Keratinocyte (primary cell): Measurements from ENCODE around the gene KIF2C. TPM values are rescaled to one million over a fixed set of nuclear protein-coding genes. Genes with fewer than 3 reads are reported as not detected.
A peak's percentile ranks its signal among the peaks of the same experiment; 100 is the strongest.
"Not testable (repeated sequence)": the region's sequence is repeated elsewhere in the genome, so short reads cannot be mapped to it uniquely, and the experiment has no call there.

ENCODE experiments used
- DNase-seq: peaks from one replicate; pipeline ENCODE4 v3.0.0-alpha.2; 2011; ENCODE audit warnings: low read depth, missing footprints, low spot score
- FAIRE-seq: peaks from 2 replicates; lab custom pipeline; 2011; peaks lifted over from hg19 to GRCh38; lab: Jason Lieb, UNC
- H2AFZ ChIP-seq: 2 replicates; pipeline ENCODE4 v1.6.0; 2012; ENCODE audit warnings: low read length, control low read depth, inconsistent platforms; ENCODE audit not compliant: control insufficient read depth
- H3K27ac ChIP-seq: 2 replicates; pipeline ENCODE4 v1.5.1; 2011; ENCODE audit warnings: low read length; ENCODE audit not compliant: control insufficient read depth, insufficient read depth
- H3K27me3 ChIP-seq: 3 replicates; pipeline ENCODE4 v1.6.0; 2011; ENCODE audit warnings: low read length; ENCODE audit not compliant: control insufficient read depth, insufficient read depth; ENCODE audit errors: extremely low read depth
- H3K36me3 ChIP-seq, 2 experiments: 2 replicates in 1 of 2; 3 replicates in 1 of 2; pipeline ENCODE4 v1.5.1; 2011; ENCODE audit warnings: low read length in 2 of 2, mild to moderate bottlenecking in 1 of 2; ENCODE audit not compliant: control insufficient read depth in 2 of 2, insufficient read depth in 2 of 2; ENCODE audit errors: extremely low read depth in 1 of 2
- H3K4me1 ChIP-seq: 3 replicates; pipeline ENCODE4 v1.5.1; 2011; ENCODE audit warnings: low read length; ENCODE audit not compliant: control insufficient read depth, insufficient read depth; ENCODE audit errors: extremely low read depth
- H3K4me2 ChIP-seq: 3 replicates; pipeline ENCODE4 v1.6.0; 2011; ENCODE audit warnings: low read depth, low read length; ENCODE audit not compliant: control insufficient read depth, insufficient read depth; ENCODE audit errors: extremely low read depth
- H3K4me3 ChIP-seq, 3 experiments: fragments of 200-600 bp in 1 of 3; sonication (generic) in 1 of 3; 2 replicates in 2 of 3; 3 replicates in 1 of 3; pipeline ENCODE4 v1.5.1; 2011 to 2016; ENCODE audit warnings: low read length in 3 of 3, mild to moderate bottlenecking in 3 of 3, control low read depth in 2 of 3, inconsistent platforms in 1 of 3, low read depth in 1 of 3, mixed read lengths in 1 of 3, mixed run types in 1 of 3, moderate library complexity in 1 of 3; ENCODE audit not compliant: control insufficient read depth in 2 of 3, insufficient read depth in 2 of 3; ENCODE audit errors: extremely low read depth in 1 of 3
- H3K79me2 ChIP-seq: 2 replicates; pipeline ENCODE4 v1.6.0; 2012; ENCODE audit warnings: low read length; ENCODE audit not compliant: control insufficient read depth, insufficient read depth
- H3K9ac ChIP-seq: 3 replicates; pipeline ENCODE4 v1.6.0; 2011; ENCODE audit warnings: low read length; ENCODE audit not compliant: control insufficient read depth, insufficient read depth; ENCODE audit errors: extremely low read depth
- H3K9me1 ChIP-seq: 3 replicates; pipeline ENCODE4 v1.6.0; 2011; ENCODE audit warnings: low read length; ENCODE audit not compliant: control insufficient read depth, insufficient read depth; ENCODE audit errors: extremely low read depth
- H3K9me3 ChIP-seq: 2 replicates; pipeline ENCODE4 v1.5.1; 2012; ENCODE audit warnings: low read depth, low read length; ENCODE audit not compliant: control insufficient read depth
- H4K20me1 ChIP-seq: 3 replicates; pipeline ENCODE4 v1.6.0; 2011; ENCODE audit warnings: low read length; ENCODE audit not compliant: control insufficient read depth, insufficient read depth; ENCODE audit errors: extremely low read depth
- CTCF ChIP-seq, 3 experiments: IDR thresholded peaks in 1 of 3; conservative IDR thresholded peaks in 1 of 3; optimal IDR thresholded peaks in 1 of 3; 2 replicates in 2 of 3; 3 replicates in 1 of 3; pipeline versions ENCODE3 to v1.5.1; 2011; ENCODE audit warnings: low read length in 3 of 3, mild to moderate bottlenecking in 3 of 3, moderate library complexity in 2 of 3, control low read depth in 1 of 3, inconsistent platforms in 1 of 3; ENCODE audit not compliant: insufficient read depth in 2 of 3; ENCODE audit errors: extremely low read depth in 1 of 3
- EZH2 ChIP-seq: IDR thresholded peaks from one replicate; pipeline ENCODE4 v1.6.1; 2012; ENCODE audit warnings: inconsistent platforms, mild to moderate bottlenecking, low read length, moderate library complexity
- dilution Hi-C: fragments of 300-500 bp; cut with MboI; formaldehyde crosslinking; loops from one replicate; pipeline ENCODE4 v1.7.0; 2020; ENCODE audit warnings: low sequenced_read_pairs; ENCODE audit not compliant: extremely low pct_ligation_motif_present
- polyA plus RNA-seq, 5 experiments: library from polyadenylated mRNA; depleted of rRNA in 3 of 5; stranded (reverse) in 3 of 5; stranded (forward) in 1 of 5; unstranded in 1 of 5; fragments of >200 nt; gene quantifications; 1 replicate in 1 of 5; 2 replicates in 3 of 5; 3 replicates in 1 of 5; pipeline versions ENCODE4 v1.2.1 to v1.2.3, GENCODE V29; 2011 to 2012; ENCODE audit warnings: missing spikeins in 2 of 5, low read depth in 1 of 5, low replicate concordance in 1 of 5

Gene KIF2C
- polyA plus RNA-seq, 1 donor (not counting 4 experiments of a cell fraction or from before 2014, with no cell fraction given) = 16.3 TPM

- no peaks in the 10 kb centered on the region for H3K36me3 ChIP-seq
- H3K4me1 ChIP-seq = peaks cover 8% of the 10 kb centered on the region
- dilution Hi-C loops = no loop called here
- no peak for FAIRE-seq
- TF ChIP-seq CTCF (optimal IDR thresholded peaks at IDR 0.05 in 1 of 3, IDR thresholded peaks at IDR 0.05 in 1 of 3, conservative IDR thresholded peaks at IDR 0.05 in 1 of 3; ENCODE audit: extremely low read depth in 1 of 3, insufficient read depth in 2 of 3, low read length in 3 of 3) (no peak), EZH2 (no peak)
- no peak overlapping the region for H3K9ac ChIP-seq
- no peak for DNase-seq
- H4K20me1 ChIP-seq = no peaks in the 10 kb centered on the region
- no peaks in the 10 kb centered on the region for H3K27me3 ChIP-seq
- H3K4me3 ChIP-seq = no peak overlapping the region
- H3K9me1 ChIP-seq = peaks cover 2% of the 10 kb centered on the region
- no peak overlapping the region for H2AFZ ChIP-seq
- H3K4me2 ChIP-seq = no peak overlapping the region
- no peaks in the 10 kb centered on the region for H3K9me3 ChIP-seq
- H3K79me2 ChIP-seq = peaks cover 13% of the 10 kb centered on the region
- H3K27ac ChIP-seq = no peak overlapping the region
These were observed 3.6 kb upstream of the KIF2C start for GRCh38 chr1:44735992-44736391.

- peaks cover 0 to 13% of the 10 kb centered on the region in 2 experiments for H3K36me3 ChIP-seq
- FAIRE-seq, dilution Hi-C loops, H4K20me1 ChIP-seq, H3K4me1 ChIP-seq, DNase-seq, H3K9me3 ChIP-seq, H3K9me1 ChIP-seq, H3K27me3 ChIP-seq: not testable (repeated sequence)
- peak overlapping the region; percentile 67 for H3K27ac ChIP-seq
- H3K4me3 ChIP-seq = peak overlapping the region; percentile 57 to 95 (median 94)
- peak overlapping the region; percentile 96 for H2AFZ ChIP-seq
- H3K4me2 ChIP-seq = peak overlapping the region; percentile 97
- H3K9ac ChIP-seq = peak overlapping the region; percentile 84
- peaks cover 30% of the 10 kb centered on the region for H3K79me2 ChIP-seq
These were observed 707 bp upstream of the KIF2C start for GRCh38 chr1:44738953-44739306.

GRCh38 chr1:44740179-44740617, 561 bp downstream of the KIF2C start:
- H3K79me2 ChIP-seq = peaks cover 33% of the 10 kb centered on the region
- H3K4me3 ChIP-seq = peak overlapping the region; percentile 57 to 95 (median 94)
- no peaks in the 10 kb centered on the region for H4K20me1 ChIP-seq
- no peaks in the 10 kb centered on the region for H3K27me3 ChIP-seq
- peak overlapping the region; percentile 97 for H3K4me2 ChIP-seq
- dilution Hi-C loops = no loop called here
- H3K4me1 ChIP-seq = peaks cover 6% of the 10 kb centered on the region
- H3K9me1 ChIP-seq = no peaks in the 10 kb centered on the region
- DNase-seq = no peak
- peak overlapping the region; percentile 67 for H3K27ac ChIP-seq
- peaks cover 0 to 19% of the 10 kb centered on the region in 2 experiments for H3K36me3 ChIP-seq
- peak overlapping the region; percentile 98 for H2AFZ ChIP-seq
- no peak for TF ChIP-seq EZH2
- no peak for TF ChIP-seq CTCF (optimal IDR thresholded peaks at IDR 0.05 in 1 of 3, IDR thresholded peaks at IDR 0.05 in 1 of 3, conservative IDR thresholded peaks at IDR 0.05 in 1 of 3; ENCODE audit: extremely low read depth in 1 of 3, insufficient read depth in 2 of 3, low read length in 3 of 3)
- H3K9me3 ChIP-seq = no peaks in the 10 kb centered on the region
- H3K9ac ChIP-seq = peak overlapping the region; percentile 84
- no peak for FAIRE-seq
